HCT116 (cell line): ENCODE results near the gene MARVELD1. TPM values are rescaled to one million over a fixed set of nuclear protein-coding genes. Genes with fewer than 3 reads are reported as not detected.

Experiments
- ATAC-seq: fragments of 200-7000 bp; cut with Tn5 transposase; 2 replicates; pipeline ENCODE4 v1.9.1; 2020; ENCODE audit warnings: mild to moderate bottlenecking, moderate library complexity
- BruUV-seq: library from RNA; stranded (reverse); fragments of 400-500 nt; replicated peaks from 2 replicates; lab custom pipeline; 2021; lab: Mats Ljungman, UMichigan
- CTCF ChIA-PET: fragments of 300-600 bp; sonication (Branson Sonifier 250); formaldehyde crosslinking; loops from one replicate; lab custom pipeline; 2021; ENCODE audit warnings: antibody characterized with exemption; lab: Charles Lee
- POLR2A ChIA-PET: fragments of 300-600, 350-600 bp; sonication (Branson Sonifier 250); formaldehyde crosslinking; loops from one replicate; lab custom pipeline; 2021; ENCODE audit warnings: antibody characterized with exemption; lab: Charles Lee
- RAD21 ChIA-PET, 2 experiments: fragments of 300-600 bp; sonication (Branson Sonifier 250); formaldehyde crosslinking; loops; one replicate each; lab custom pipeline; 2023; ENCODE audit warnings: low total read pairs in 2 of 2; ENCODE audit not compliant: uncharacterized antibody in 2 of 2, unreplicated experiment in 2 of 2, low non-redundant PET in 1 of 2; lab: Charles Lee
- DNase-seq: peaks from one replicate; pipeline ENCODE4 v3.0.0-alpha.2; 2010; ENCODE audit warnings: low read depth, low spot score
- H2AFZ ChIP-seq: fragments of 200-600 bp; shearing (Covaris generic), sonication (generic); 2 replicates; pipeline ENCODE4 v1.6.1; 2017; ENCODE audit warnings: low read depth, mixed run types, mixed read lengths, antibody characterized with exemption, low read length; ENCODE audit not compliant: poor library complexity, severe bottlenecking
- H3K27ac ChIP-seq: 2 replicates; pipeline ENCODE4 v1.5.1; 2012; ENCODE audit warnings: low read depth, low read length
- H3K27me3 ChIP-seq: fragments of 200-600 bp; sonication (generic); 2 replicates; pipeline ENCODE4 v1.6.1; 2016; ENCODE audit warnings: mixed run types, low read length, mixed read lengths; ENCODE audit not compliant: insufficient read depth
- H3K36me3 ChIP-seq, 2 experiments: fragments of 200-500 bp in 1 of 2; fragments of 200-600 bp in 1 of 2; sonication (Bioruptor generic) in 1 of 2; sonication (generic) in 1 of 2; 2 replicates each; pipeline versions ENCODE4 v1.5.1 to v1.6.1; 2014 to 2016; ENCODE audit warnings: low read length in 2 of 2, inconsistent platforms in 1 of 2, mixed read lengths in 1 of 2, mixed run types in 1 of 2; ENCODE audit not compliant: insufficient read depth in 2 of 2, control insufficient read depth in 1 of 2
- H3K4me1 ChIP-seq, 2 experiments: fragments of 200-600 bp in 1 of 2; sonication (generic) in 1 of 2; 2 replicates each; pipeline versions ENCODE4 v1.5.1 to v1.6.1; 2012 to 2017; ENCODE audit warnings: low read length in 2 of 2, inconsistent platforms in 1 of 2, mild to moderate bottlenecking in 1 of 2, mixed read lengths in 1 of 2, mixed run types in 1 of 2, moderate library complexity in 1 of 2; ENCODE audit not compliant: insufficient read depth in 2 of 2, control insufficient read depth in 1 of 2
- H3K4me2 ChIP-seq: fragments of 200-600 bp; sonication (generic); 2 replicates; pipeline ENCODE4 v1.6.1; 2017; ENCODE audit warnings: mixed run types, low read length, mixed read lengths
- H3K4me3 ChIP-seq, 2 experiments: fragments of 200-600 bp in 1 of 2; sonication (generic) in 1 of 2; replicated peaks in 1 of 2; 2 replicates each; pipeline ENCODE4 v1.5.1; 2011 to 2016; ENCODE audit warnings: low read length in 2 of 2, control low read depth in 1 of 2, low read depth in 1 of 2, mild to moderate bottlenecking in 1 of 2, mixed read lengths in 1 of 2, mixed run types in 1 of 2
- H3K79me2 ChIP-seq: fragments of 200-600 bp; sonication (generic); 2 replicates; pipeline ENCODE4 v1.6.1; 2017; ENCODE audit warnings: mild to moderate bottlenecking, mixed run types, low read length, moderate library complexity, mixed read lengths; ENCODE audit not compliant: insufficient read depth
- H3K9ac ChIP-seq: fragments of 200-600 bp; sonication (generic); 2 replicates; pipeline ENCODE4 v1.6.1; 2016; ENCODE audit warnings: low read length, mixed read lengths
- H3K9me2 ChIP-seq: fragments of 200-600 bp; sonication (generic), shearing (Covaris generic); 2 replicates; pipeline ENCODE4 v1.6.1; 2017; ENCODE audit warnings: mixed run types, mild to moderate bottlenecking, moderate library complexity; ENCODE audit not compliant: insufficient read depth
- H3K9me3 ChIP-seq, 2 experiments: fragments of 200-500 bp in 1 of 2; fragments of 200-600 bp in 1 of 2; sonication (Bioruptor generic) in 1 of 2; sonication (generic) in 1 of 2; 2 replicates each; pipeline ENCODE4 v1.6.1; 2014 to 2017; ENCODE audit warnings: low read length in 2 of 2, mixed read lengths in 2 of 2, inconsistent platforms in 1 of 2, low read depth in 1 of 2, mild to moderate bottlenecking in 1 of 2, mixed run types in 1 of 2, moderate library complexity in 1 of 2; ENCODE audit not compliant: control insufficient read depth in 1 of 2, insufficient read depth in 1 of 2
- H4K20me1 ChIP-seq: fragments of 200-600 bp; sonication (generic), shearing (Covaris generic); 2 replicates; pipeline ENCODE4 v1.6.1; 2017; ENCODE audit warnings: mixed run types, mild to moderate bottlenecking, moderate library complexity; ENCODE audit not compliant: insufficient read depth
- CBX3 ChIP-seq: IDR thresholded peaks from 2 replicates; pipeline ENCODE4 v1.6.1; 2012; ENCODE audit warnings: low read depth
- ELF1 ChIP-seq: IDR thresholded peaks from 2 replicates; pipeline ENCODE4 v1.6.1; 2012; ENCODE audit warnings: low read depth, borderline replicate concordance
- EZH2phosphoT487 ChIP-seq: fragments of 200-600 bp; IDR thresholded peaks from 2 replicates; pipeline ENCODE4 v1.6.1; 2018; ENCODE audit warnings: antibody characterized with exemption, borderline replicate concordance
- JUND ChIP-seq: IDR thresholded peaks from 2 replicates; pipeline ENCODE4 v1.6.1; 2012
- POLR2A ChIP-seq: IDR thresholded peaks from 2 replicates; pipeline ENCODE4 v1.7.0; 2011; ENCODE audit warnings: borderline replicate concordance; ENCODE audit not compliant: insufficient read depth, insufficient read length; ENCODE audit errors: extremely low read depth
- RAD21 ChIP-seq: IDR thresholded peaks from 2 replicates; pipeline ENCODE4 v1.6.1; 2012; ENCODE audit warnings: low read depth, mild to moderate bottlenecking
- SRF ChIP-seq: IDR thresholded peaks from 2 replicates; pipeline ENCODE4 v1.6.1; 2012; ENCODE audit warnings: low read depth
- TCF7L2 ChIP-seq: IDR thresholded peaks from 2 replicates; pipeline ENCODE4 v1.7.0; 2011; ENCODE audit warnings: borderline replicate concordance, inconsistent platforms; ENCODE audit not compliant: insufficient read depth, insufficient read length; ENCODE audit errors: extremely low read depth
- intact Hi-C: fragments of 100-400 bp; cut with micrococcal nuclease; formaldehyde crosslinking; loops from 2 replicates; pipeline ENCODE4 v1.10.0; 2022
- total RNA-seq: library from RNA; stranded (reverse); gene quantifications from one replicate; pipeline ENCODE4 v1.2.1, GENCODE V29; 2021; ENCODE audit not compliant: unreplicated experiment
- TF ChIP-seq, protein P1 (sequence below): IDR thresholded peaks from 2 replicates; pipeline ENCODE4 v1.6.1; 2012; ENCODE audit warnings: low read depth
- TF ChIP-seq, protein P2 (sequence below): IDR thresholded peaks from 2 replicates; pipeline ENCODE4 v1.6.1; 2012
- TF ChIP-seq, protein P3 (sequence below): IDR thresholded peaks from 2 replicates; pipeline ENCODE4 v1.6.1; 2011; ENCODE audit warnings: mild to moderate bottlenecking, low read length, moderate library complexity; ENCODE audit not compliant: insufficient replicate concordance; ENCODE audit errors: extremely low read depth
- TF ChIP-seq, protein P4 (sequence below): IDR thresholded peaks from 2 replicates; pipeline ENCODE4 v1.6.1; 2012

Gene MARVELD1
- total RNA-seq, 1 experiment from 2014 or later: 36.1 TPM

DNA sequence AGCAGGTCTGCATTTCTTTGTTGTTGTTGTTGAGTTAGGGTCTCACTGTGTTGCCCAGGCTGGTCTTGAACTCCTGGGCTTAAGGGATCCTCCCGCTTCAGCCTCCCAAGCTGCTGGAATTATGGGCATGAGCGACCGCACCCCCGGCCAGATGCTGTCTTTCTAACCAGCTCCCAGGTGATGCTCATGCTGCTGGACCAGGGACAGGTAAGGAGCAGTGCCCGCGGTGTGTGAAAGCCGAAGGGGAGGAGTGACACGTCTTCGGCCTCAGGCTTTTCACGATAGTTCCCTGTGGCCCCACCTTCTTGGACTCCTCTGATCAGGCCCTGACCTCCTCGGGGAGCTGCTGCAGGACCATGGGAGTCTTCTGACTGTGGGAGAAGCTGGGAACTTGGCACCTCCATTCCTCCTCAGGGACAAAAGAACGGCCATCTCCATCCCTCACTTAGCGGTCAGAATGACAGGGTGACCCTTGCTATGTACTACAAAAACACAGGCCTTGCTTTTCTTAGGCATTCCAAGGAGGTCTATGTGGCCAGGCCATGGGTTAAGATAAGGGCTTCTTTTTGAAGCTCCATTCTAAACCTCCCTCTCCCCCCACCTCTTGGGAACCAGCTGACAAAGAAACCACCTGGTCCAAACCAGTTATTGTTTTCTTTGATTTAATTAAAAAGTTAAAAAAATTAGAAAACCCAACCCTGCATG, 52.7 kb downstream of the MARVELD1 start (continued):
- TF ChIP-seq, protein P1, sequence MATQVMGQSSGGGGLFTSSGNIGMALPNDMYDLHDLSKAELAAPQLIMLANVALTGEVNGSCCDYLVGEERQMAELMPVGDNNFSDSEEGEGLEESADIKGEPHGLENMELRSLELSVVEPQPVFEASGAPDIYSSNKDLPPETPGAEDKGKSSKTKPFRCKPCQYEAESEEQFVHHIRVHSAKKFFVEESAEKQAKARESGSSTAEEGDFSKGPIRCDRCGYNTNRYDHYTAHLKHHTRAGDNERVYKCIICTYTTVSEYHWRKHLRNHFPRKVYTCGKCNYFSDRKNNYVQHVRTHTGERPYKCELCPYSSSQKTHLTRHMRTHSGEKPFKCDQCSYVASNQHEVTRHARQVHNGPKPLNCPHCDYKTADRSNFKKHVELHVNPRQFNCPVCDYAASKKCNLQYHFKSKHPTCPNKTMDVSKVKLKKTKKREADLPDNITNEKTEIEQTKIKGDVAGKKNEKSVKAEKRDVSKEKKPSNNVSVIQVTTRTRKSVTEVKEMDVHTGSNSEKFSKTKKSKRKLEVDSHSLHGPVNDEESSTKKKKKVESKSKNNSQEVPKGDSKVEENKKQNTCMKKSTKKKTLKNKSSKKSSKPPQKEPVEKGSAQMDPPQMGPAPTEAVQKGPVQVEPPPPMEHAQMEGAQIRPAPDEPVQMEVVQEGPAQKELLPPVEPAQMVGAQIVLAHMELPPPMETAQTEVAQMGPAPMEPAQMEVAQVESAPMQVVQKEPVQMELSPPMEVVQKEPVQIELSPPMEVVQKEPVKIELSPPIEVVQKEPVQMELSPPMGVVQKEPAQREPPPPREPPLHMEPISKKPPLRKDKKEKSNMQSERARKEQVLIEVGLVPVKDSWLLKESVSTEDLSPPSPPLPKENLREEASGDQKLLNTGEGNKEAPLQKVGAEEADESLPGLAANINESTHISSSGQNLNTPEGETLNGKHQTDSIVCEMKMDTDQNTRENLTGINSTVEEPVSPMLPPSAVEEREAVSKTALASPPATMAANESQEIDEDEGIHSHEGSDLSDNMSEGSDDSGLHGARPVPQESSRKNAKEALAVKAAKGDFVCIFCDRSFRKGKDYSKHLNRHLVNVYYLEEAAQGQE: no peak
- TF ChIP-seq, protein P2, sequence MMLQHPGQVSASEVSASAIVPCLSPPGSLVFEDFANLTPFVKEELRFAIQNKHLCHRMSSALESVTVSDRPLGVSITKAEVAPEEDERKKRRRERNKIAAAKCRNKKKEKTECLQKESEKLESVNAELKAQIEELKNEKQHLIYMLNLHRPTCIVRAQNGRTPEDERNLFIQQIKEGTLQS: no peak
- TF ChIP-seq POLR2A (no peak), JUND (no peak), RAD21 (no peak), CBX3 (no peak), ELF1 (no peak)

DNA sequence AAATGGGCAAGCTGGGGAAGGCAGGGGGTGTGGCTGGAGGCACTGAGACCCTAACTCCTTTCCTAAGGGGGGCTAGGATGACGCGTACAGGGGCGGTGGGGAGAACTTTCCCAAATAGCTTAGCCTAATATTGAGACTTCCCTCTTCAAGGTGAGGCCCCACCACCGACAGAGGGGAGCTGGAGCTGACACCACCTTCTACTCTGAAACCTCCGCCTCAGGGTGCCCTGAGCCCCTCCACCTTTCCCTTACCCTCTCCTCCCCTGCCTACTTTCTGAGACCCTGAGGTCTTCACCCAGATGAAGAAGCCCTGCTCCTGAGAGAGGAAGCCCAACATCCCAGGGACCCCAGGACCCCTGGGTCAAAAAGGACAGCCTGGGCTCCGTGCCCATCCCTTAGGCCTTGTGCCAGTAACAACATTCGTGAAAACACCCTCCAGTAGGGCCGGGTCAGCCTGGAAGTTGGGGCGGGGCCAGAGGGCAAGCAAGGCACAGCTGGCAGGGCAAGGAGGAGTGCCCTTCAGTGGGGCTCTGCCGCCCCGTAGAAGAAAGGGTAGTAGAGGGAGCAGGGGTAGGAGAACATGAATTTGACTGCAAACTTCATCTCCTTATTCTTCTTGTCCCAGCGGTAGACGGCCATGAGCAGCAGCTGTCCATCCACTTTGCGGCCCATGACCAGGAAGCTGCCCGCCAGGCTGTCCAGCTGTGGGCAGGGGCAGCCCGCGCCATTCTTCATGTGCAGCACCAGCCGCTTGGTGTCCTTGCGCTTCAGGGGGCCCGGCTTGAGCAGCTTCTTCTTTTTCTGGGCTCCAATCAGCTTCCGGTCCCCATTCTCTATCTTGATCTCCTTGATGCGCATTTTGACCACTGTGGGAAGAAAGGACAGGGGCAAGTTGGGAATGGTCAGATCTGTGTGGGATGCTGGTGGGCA, 53.7 kb downstream of the MARVELD1 start:
- ChIA-PET CTCF (interaction anchor here (1.1 kb wide), 1 partner anchor 260 kb away, joined by 3 read pairs; no protein-coding TSS in a partner anchor), POLR2A (no interaction called here), RAD21 (no interaction called here)
- Histone ChIP-seq H3K9me3 (no peaks in the 10 kb centered on the region), H3K27me3 (no peaks in the 10 kb centered on the region), H4K20me1 (no peaks in the 10 kb centered on the region), H3K9me2 (no peaks in the 10 kb centered on the region), H3K9ac (no peak overlapping the region), H3K4me1 (peaks cover 2 to 4% of the 10 kb centered on the region in 2 experiments; a peak in 3 of 4 replicates), H3K27ac (no peak overlapping the region), H3K4me2 (no peak overlapping the region), H3K36me3 (no peaks in the 10 kb centered on the region), H3K4me3 (no peak overlapping the region), H3K79me2 (no peaks in the 10 kb centered on the region), H2AFZ (no peak overlapping the region)
- no TSS peak for BruUV-seq
- DNase-seq (no peak), ATAC-seq (no peak)
- intact Hi-C loops: no loop called here
- TF ChIP-seq JUND: no peak
- TF ChIP-seq, protein P3, sequence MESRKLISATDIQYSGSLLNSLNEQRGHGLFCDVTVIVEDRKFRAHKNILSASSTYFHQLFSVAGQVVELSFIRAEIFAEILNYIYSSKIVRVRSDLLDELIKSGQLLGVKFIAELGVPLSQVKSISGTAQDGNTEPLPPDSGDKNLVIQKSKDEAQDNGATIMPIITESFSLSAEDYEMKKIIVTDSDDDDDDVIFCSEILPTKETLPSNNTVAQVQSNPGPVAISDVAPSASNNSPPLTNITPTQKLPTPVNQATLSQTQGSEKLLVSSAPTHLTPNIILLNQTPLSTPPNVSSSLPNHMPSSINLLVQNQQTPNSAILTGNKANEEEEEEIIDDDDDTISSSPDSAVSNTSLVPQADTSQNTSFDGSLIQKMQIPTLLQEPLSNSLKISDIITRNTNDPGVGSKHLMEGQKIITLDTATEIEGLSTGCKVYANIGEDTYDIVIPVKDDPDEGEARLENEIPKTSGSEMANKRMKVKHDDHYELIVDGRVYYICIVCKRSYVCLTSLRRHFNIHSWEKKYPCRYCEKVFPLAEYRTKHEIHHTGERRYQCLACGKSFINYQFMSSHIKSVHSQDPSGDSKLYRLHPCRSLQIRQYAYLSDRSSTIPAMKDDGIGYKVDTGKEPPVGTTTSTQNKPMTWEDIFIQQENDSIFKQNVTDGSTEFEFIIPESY: no peak
- no peak for TF ChIP-seq SRF
- TF ChIP-seq, protein P1: no peak
- no peak for TF ChIP-seq EZH2phosphoT487
- no peak for TF ChIP-seq TCF7L2
- TF ChIP-seq, protein P4, sequence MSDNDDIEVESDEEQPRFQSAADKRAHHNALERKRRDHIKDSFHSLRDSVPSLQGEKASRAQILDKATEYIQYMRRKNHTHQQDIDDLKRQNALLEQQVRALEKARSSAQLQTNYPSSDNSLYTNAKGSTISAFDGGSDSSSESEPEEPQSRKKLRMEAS: no peak
